Measurements from ENCODE around the gene GLI3.

GLI3 gene

DNA sequence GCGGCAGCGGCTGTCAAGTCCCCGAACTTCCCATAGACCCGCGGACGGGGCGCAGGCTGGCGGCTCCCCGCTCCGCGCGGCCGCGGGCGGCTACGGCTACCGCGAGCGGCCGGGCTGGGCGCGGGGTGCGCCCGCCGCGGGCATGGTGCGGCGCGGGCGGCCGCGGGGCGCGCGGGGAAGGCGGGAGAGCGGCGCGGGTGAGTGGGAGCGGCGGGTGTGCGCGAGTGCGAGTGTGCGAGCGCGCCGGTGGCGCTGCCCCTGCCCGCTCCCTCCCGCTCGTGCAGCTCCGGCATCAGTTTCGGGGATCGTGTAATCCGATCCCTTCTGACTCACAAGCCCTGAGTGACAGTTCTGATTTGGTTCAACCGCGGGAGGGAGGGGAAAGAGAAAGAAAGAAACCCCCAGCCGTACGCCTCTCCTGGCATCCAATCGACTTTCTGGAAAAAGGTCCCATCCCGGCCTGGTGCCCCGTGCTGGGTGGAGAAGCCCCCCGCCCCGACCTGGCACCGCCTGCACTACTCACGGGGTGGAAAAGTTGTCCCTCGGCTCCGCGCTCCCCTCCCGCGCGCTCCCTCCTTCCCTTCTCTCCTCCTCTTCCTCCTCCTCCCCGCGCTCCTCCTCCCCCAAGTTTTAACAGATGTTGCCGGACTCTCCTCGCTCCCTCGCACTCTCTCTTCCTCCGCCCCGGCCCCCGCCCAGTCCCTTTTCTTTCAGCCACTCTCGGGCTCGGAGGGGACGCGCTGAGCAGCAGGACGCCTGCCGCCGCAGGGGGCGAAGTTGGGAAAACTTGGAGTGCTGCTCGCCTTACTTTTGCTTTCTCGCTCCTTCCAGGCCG is at the start of gene GLI3:
GLI3 (minus strand) TSS at position 234 of the 835 bp plus-strand sequence. CDS start 13,956 bp downstream, outside the sequence.
- peak; percentile 6 to 14 for DNase-seq

DNA sequence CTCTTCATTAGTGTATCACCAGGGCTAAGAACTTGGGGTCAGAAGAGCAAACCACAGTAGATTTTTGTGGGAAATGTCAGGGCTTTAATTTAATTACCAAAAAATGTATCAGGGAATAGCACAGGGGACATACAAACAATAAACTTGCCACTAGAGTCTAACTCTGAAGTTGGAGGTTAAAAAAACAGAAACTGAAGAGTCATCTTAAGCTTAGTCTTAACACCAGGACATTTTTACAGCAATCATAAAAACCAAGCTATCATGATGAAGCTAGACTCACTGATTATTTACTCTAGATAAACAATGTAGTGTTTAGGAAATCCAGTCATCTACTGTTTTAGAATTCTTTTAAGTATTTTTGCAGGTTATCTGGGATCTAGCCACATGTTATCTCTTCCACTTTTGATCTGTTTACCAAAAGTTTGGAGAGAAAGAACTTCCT is 48.4 kb upstream of the GLI3 start:
- DNase-seq, result no peak

DNA sequence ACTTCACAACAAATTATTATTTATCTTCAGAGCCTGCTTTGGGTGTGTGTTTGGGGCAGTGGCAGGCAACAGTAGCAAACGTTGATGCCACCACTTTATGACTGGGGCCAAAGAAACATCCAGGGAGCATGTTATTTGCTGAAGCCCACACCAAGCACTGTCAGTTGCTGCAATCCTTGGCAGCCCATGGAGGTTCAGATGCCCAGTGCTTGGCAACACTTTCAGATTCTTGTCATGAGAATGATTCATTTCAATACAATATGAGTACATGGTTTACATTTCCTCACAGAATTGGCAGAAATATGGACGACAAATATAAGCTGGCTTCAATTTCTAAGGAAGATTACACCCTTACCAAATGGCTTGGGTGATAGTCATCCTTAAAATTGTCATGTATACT is 46.5 kb upstream of the GLI3 start:
- DNase-seq, result no peak

DNA sequence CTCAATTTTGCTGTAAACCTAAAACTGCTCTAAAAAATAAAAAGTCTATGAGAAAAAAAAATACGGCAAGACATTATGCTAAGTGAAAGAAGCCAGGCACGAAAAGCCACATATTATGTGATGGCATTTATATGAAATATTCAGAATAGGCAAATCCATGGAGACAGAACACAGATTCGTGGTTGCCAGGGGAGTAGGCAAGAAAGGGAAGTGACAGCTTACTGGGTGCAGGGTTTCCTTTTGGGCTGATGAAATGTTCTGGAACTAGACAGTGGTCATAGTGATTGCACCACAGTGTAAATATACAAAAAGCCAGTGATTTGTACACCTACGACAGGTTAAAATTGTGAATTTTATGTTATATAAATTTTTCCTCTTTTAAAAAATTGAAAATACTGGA is 41.3 kb upstream of the GLI3 start:
- DNase-seq, result peak; percentile 25 to 38

DNA sequence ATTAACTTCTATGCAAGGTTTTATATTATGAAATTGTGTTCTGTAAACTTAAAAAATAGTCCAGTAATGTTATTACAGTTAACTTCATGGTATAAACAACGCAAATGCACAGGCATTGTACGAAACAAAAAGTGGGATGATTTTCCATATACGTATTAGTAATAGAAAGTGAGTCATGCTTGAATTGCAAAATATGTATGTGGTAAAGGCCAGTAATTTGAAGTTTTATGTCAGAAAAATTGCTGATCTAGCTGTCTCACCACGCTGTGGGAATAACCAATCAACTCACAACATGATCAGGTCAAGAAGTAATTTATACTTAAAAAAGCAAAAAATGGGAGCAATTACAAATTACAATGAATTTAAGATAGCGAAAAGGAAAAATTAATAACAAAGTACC is 37.0 kb upstream of the GLI3 start:
- peak; percentile 48 to 65 for DNase-seq

DNA sequence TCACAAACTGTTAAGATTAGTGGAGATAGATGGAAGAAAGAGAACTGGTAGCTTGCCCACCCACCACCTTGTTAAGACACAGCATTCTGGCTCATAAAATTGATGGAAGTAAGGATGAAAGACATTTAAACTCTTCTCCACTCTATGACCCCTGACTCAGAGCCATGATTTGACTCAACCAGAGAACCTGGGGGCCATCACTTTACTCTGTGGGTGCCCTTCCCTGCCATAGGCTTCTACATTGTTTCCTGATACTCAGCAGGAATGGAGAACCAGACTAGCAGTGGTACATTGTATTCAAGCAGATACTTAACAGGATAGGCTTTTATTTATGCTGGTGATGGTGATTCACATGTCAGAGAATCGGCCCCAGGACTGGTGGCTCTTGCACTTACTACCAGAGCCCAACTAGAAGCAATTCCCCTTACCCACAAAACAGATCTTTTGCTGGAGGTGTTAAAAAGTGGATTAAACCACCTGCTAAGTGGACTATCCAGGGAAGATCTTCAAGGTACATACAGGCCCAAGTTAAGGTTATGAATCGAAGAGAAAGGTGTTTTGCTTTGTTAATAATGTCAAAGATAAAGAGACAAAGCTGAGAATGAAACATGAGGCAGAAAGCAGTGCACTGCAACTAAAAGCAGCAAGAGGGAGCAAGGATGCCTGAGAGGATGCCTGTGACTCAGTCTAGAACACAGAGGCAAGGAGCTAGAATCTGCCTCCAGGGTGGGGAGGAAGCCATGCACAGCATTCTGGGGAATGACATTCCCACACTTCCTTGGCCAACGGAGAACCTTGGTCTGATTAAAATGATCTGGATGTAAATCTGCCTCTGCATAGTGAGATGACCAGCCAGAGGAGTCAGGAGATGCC is 36.0 kb upstream of the GLI3 start:
- no peak for DNase-seq

DNA sequence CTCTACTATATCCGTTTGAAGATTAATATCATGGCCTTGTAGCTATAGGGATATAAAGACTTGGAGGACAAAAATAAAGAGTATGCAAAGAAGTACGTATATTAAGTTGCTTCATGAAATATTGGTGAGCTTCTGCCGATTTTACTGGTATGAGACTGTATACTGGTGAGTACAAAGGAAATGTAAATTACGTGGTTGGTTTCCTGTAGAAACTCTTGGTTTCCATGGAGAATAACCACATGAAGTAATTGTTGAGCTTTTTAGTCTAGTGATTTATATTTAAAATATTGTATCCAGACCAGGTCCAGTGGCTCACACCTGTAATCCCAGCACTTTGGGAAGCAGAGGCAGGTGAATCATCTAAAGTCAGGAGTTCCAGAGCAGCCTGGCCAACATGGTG is 32.2 kb upstream of the GLI3 start:
- no peak for DNase-seq

DNA sequence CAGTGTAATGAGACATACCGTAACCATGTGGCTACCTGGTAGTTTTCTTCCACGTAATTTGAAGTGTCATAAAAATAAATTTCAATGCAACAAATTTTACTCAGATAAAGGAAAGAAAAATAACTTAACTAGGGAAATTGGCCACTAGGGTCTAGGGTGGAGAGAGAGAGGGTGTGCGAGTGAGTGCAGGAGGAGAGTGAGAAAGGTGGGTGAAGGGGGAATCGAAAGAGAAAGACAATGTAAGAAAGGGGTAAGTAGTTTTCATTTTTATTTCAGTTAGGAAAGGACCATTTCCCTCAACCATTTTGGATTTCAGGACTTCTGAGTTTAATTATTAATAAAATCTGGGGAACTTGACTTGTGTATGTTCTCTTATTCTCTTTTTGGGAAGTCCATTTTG is 27.7 kb upstream of the GLI3 start:
- DNase-seq, result no peak

DNA sequence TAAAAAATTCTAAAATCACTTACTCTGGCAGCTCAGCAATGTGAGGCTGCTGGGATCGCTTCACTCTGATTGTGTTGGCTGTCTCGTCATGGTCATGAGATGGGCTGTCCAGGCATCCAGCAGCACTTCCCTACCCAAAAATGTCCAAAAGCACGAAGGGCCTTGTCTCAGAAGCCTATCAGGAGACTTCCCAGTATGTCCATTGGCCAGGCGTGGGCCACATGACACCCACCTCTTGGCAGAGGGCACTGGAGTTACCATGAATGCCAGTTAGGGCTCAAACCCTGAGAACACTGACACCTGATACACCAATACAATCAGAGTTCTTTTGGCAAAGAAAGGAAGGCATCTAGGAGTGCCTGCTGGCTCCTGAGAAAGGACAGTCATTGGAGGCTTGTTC is 27.0 kb upstream of the GLI3 start:
- DNase-seq, result no peak

DNA sequence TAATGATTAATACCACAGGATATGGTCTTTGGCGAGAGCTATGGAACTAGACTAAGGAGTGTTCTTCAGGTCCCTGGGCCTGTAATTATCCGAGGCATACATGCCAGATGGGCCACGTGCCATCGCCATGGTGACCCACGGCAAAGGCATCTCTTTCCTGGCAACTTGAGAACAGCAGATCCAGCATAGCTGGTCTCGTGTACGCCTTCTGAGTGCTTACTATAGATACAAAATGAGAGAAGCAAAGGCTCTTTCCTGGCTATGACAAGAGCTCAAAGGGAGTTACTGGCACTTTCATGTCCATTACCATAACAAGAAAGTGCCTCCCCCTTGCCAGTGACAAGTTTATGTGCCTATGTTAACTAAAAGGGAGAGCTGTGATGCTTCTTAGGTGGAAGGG is 26.0 kb upstream of the GLI3 start:
- DNase-seq, result no peak

DNA sequence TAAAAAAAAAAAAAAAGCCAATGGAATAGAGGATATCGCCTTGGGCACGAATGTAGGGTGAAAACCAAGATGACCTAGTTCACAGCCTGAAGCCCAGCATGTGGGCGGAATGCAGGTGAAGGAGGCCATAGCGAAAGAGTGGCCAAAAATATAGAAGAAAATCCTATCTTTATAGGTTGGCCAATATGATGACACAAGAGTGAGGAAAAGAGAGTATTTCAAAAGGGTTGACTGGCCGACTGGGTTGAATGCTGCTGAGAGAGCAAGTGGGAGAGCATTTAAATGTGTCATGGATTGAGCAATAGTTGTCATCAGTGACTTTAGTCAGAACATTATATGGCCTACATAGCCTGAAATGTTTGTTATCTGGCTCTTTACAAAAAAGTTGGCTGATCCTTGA is 17.2 kb upstream of the GLI3 start:
- DNase-seq, result peak; percentile 38 to 71

DNA sequence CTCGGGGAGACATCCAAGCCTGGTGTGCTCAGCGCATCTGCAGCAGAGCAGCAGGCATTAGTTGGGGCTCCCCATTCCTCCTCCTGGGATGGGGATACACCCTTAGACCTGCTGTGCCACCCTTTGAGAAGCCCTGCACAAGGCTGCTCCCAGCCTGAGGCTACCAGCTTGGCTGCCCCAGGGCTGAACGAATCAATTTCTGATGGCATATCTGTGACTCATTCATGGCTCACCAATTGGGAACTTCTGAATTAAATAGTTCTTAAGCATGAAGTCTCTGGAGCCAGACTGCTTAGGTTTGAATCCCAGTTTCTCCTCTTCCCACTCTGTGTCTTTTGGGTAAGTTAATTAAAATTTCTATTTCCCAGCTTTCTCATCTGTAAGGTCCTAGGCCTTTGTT is 16.3 kb upstream of the GLI3 start:
- no peak for DNase-seq

DNA sequence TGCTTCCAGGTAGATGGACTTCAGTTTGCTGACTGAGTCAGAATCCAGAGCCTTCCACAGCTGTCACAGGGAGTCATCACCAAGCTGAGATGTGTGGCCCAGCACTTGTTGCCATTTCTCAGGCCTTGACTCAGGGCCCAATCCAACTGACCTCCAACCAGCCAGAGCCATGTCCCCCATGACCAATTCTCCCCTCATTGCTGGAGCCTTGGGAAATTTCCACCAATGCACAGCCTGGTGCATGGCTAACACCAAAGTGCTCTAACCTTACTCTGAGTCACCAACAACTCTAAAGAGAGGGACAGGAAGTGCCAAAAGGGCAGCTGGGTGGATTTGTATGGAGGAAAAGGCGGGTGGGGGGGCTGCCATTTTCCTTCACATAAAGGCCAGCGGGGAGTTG is 13.4 kb upstream of the GLI3 start:
- no peak for DNase-seq

DNA sequence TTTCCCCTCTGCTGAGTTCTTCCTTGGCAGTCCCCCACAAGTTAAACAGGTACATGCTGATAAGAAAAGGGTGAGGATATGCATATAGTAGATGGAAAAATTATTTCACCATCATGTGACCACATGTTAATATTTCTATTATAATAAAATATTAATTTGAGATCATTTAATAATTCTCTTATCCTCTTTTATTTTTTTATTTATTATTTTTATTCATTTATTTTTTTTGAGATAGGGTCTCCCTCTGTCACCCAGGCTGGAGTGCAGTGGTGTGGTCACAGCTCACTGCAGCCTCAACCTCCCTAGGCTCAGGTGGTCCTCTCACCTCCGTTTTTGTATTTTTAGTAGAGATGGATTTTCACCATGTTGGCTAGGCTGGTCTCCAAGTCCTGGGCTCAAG is 11.6 kb upstream of the GLI3 start:
- no peak for DNase-seq

DNA sequence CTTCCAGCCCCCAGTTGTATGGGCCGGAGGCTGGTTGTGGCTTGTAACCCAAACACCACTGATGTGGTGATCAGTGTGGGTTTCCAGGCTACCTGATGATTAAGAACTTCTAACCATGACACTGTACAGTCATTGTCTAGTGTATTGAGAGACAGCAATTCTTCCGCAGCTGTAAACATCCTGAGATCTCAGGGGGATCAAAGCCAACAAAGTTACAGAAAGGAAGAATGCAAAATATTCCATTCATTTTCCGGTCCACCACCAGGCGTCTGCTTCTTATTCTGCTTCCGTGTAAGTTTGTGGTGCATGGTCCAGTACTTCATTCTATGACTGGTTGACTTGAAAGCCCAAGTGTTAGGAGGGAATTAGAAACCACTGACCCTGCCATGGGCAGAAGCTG is 10.3 kb upstream of the GLI3 start:
- DNase-seq, result no peak

DNA sequence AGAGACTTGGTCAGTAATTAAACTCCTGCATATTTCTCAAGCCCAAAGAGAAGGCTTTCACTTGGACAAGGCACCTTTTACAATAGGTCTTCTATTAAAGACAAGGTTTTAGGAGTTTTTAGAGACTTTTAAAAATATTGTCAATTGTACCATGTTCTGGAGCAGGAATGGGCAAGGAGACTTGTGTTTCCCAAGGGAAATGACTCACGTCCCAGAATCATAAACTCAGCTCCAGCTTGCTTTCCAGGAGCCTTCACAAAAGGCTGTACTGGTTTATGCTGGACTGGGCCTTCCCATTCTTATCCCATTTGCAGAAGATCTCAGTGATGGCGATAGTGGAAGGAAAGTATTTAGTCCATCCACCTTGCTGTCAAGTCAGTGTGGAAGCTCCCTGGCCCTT is 7.8 kb upstream of the GLI3 start:
- DNase-seq, result no peak

DNA sequence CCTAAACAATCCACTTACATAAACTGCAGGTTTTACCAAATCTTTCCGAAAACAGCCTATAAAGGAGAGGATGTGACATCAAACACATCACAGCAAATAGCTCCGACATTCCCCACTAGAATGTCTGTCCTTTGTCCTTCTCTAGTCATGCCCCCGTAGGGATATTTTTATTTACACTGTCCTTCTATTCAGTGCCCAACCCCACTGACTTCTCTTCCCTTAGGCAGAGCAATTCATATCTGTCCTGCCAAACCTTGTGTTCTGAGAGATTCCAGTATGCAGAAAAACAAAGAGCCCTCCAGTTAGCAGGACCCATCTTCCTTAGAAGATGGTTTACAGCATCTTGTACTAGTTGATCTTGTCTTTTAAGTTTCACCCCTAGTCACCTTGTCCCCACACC is 5.4 kb upstream of the GLI3 start:
- DNase-seq, result no peak

DNA sequence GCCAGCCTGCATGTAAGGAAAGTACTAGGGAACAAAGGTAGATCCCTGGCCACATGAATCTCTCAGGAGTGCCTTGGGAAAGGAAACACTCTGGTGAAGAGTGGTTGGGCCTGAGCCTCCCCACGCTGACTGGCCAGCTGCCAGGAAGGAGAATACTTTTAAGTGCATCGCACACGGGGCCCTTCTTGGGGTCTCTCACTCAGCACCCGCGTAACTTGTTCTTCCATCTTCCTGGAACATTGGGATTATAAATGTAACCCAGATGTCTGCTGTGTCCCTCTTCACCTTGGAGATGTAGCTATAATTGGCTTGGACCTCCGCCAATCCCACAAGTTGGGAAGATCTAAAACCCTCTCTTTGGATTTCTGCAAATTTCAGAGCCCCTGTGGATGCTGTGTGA is 4.4 kb upstream of the GLI3 start:
- DNase-seq, result no peak

DNA sequence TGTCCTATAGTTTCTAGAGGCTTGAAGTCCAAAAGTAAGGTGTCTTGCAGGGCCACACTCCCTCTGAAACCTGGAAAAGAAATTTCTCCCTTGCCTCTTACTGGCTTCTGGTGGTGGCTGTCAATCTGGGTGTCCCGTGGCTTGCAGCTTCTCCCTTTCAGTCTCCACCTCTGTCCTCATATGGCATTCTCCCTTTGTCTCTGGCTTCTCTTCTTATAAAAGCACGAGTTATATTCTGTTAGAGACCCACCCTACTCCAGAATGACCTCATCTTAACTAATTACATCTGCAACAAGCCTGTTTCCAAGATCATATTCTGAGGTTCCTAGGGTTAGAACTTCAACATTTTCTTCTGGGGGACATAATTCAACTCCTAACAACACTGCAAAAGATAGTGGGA is 3.4 kb upstream of the GLI3 start:
- DNase-seq, result no peak

DNA sequence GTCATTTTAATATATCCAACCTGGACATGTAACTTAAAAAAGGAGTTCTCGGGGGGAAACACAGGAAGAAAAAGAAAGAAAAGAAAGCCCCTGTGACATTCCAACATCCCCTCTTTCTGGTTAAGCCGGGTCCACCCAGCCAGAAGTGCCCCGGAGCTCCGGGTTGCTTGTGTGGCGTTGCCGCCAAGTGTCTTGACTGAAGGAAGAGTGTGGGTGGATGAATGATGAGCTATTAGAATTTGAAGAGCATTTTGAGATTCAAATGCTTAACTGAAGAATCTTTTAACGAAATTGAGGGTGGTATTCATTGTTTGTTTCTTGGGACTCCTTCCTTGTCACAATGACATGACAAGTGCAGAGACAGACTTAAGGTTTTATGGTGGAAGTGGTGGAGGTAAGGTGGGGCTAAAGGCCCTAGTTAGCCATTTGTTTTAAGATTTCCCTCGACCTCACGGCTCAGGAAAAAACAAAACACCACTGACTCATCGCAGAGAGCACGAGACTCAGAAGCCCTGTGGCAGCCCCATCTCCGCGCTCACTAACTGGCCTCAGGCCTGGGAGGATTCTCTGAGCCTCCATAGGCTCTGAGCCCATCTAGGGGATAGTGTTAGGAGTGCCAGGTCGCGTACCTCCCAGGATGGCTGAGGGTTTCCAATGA is 1.8 kb upstream of the GLI3 start:
- no peak for DNase-seq

DNA sequence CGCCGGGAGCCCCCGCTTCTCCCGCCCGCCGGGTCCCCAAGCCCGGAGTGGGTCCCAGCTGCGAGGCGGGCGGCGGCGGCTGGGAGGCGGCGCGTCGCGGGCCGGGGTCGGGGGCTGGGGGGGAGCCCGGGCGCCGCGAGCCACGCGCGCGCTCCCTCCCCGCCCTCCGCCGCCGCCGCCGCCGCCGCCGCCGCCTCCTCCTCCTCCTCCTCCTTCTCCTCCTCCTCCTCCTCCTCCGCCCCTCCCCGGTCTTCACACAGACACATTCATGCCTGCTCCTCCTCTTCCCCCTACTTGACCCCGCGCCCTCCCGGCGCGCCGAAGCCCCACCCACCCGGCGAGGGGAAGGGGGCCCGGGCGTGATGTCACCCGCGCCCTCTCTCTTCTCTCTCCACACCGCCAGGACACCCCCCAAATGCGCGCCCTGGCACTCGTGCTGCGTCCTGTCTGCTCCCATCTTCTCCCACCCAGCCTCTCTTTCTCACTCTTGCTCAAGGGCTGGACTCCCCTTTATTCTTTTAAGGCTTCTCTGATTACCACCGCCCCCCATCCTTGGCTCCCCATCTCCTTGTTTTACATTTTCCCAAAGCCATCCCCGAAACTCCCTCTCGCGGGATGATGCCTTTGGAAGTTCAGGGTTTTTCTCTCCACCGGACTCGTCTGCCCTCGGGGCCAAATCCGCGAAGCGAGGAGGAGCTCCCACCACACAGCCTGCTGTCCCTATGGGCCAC is 967 bp upstream of the GLI3 start:
- no peak for DNase-seq

DNA sequence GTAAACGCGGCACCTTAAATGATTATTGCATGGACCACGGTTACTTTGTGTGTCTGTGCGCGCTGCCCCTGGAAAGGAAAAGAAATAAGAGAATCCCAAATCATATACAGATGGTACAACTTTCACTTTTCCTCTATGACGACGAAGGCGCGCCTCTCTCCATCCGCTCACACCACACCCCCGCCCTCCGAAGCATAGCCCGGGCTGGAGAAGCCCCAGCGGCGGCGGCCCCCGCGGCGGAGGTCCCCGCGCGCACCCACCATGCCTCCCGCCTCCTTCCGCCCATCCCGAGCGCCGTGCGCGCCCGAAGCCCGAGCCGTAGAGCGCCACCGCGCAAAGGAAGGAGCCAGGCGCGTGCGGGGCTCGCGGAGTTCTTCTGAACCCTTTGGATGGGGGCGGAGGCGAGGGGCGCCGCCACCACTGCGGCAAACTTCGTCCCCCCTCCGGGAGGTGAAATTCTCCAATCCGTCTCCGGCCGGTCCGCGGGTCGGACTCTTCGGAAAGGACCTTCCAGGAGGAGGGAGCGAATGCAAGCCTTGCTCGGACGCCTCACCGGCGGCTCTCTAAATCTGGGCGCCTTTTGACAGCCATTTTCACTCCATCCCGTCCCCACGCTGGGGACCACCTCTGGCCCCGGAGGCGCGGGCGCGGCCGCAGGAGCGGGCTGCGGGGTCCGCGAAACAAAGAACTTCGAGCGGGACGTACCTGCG is 588 bp downstream of the GLI3 start:
- DNase-seq, result no peak

All from inflammatory macrophage treated with lipopolysaccharide for 1 hour (primary cell).